HL-60 (cell line): ENCODE measurements around the gene BMP7.

ENCODE experiments used
- CTCF ChIP-seq: IDR thresholded peaks from one replicate; pipeline ENCODE4 v1.5.1; 2011; ENCODE audit warnings: low read length, control low read depth, inconsistent platforms; ENCODE audit not compliant: insufficient read depth
- POLR2AphosphoS5 ChIP-seq: IDR thresholded peaks from 2 replicates; pipeline ENCODE4 v1.6.1; 2012; ENCODE audit warnings: low read depth
- REST ChIP-seq: IDR thresholded peaks from 2 replicates; pipeline ENCODE4 v1.6.1; 2012; ENCODE audit warnings: low read depth; ENCODE audit not compliant: insufficient replicate concordance

- no peak for TF ChIP-seq CTCF
- TF ChIP-seq POLR2AphosphoS5 = no peak
- TF ChIP-seq REST = no peak
These were observed 128.8 kb downstream of the BMP7 start for GRCh38 chr20:57137676-57138075.
